Measurements from ENCODE around the gene VEGFA.

The VEGFA gene

DNA sequence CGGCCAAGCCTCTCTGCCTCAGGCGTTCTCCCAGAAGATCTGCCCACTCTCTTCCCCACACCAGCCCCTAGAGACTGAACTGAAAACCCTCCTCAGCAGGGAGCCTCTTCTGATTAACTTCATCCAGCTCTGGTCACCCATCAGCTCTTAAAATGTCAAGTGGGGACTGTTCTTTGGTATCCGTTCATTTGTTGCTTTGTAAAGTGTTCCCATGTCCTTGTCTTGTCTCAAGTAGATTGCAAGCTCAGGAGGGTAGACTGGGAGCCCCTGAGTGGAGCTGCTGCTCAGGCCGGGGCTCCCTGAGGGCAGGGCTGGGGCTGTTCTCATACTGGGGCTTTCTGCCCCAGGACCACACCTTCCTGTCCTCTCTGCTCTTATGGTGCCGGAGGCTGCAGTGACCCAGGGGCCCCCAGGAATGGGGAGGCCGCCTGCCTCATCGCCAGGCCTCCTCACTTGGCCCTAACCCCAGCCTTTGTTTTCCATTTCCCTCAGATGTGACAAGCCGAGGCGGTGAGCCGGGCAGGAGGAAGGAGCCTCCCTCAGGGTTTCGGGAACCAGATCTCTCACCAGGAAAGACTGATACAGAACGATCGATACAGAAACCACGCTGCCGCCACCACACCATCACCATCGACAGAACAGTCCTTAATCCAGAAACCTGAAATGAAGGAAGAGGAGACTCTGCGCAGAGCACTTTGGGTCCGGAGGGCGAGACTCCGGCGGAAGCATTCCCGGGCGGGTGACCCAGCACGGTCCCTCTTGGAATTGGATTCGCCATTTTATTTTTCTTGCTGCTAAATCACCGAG, 14.2 kb downstream of the VEGFA start:
- DNase-seq (ENCODE audit: low read depth in 2 of 2) = no peak

- DNase-seq (ENCODE audit: low read depth in 2 of 2) = no peak
These were observed 15.3 kb downstream of the VEGFA start for GRCh38 chr6:43785220-43785752.

DNA sequence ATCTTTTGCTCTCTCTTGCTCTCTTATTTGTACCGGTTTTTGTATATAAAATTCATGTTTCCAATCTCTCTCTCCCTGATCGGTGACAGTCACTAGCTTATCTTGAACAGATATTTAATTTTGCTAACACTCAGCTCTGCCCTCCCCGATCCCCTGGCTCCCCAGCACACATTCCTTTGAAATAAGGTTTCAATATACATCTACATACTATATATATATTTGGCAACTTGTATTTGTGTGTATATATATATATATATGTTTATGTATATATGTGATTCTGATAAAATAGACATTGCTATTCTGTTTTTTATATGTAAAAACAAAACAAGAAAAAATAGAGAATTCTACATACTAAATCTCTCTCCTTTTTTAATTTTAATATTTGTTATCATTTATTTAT, 15.9 kb downstream of the VEGFA start:
- no peak for DNase-seq (ENCODE audit: low read depth in 2 of 2)

- no peak for DNase-seq (ENCODE audit: low read depth in 2 of 2)
These were observed 16.8 kb downstream of the VEGFA start for GRCh38 chr6:43786664-43787329.

DNA sequence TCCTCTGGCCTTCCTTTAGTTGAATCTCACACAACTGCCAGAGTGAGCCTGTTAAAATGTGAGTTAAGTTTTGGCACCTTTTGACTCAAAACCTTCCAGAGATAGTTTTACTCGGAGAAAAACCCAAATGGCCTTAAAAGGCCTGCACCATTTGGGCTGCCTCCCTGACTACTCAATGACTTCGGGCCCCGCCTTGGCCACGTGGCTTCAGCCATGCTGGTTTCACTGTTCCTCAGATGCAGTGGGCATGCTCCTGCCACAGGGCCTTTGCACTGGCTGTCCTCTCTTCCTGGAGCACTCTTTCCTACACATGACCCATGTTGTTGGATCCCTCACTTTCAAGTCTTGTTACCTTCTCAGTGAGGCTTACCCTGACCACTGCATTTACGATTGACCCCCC, 18.3 kb downstream of the VEGFA start:
- DNase-seq (ENCODE audit: low read depth in 2 of 2) = no peak

GRCh38 chr6:43789447-43789846, 19.4 kb downstream of the VEGFA start:
- no peak for DNase-seq (ENCODE audit: low read depth in 2 of 2)

- no peak for DNase-seq (ENCODE audit: low read depth in 2 of 2)
These were observed 20.0 kb downstream of the VEGFA start for GRCh38 chr6:43790031-43790430.

GRCh38 chr6:43791745-43792422, 21.9 kb downstream of the VEGFA start:
- no peak for DNase-seq (ENCODE audit: low read depth in 2 of 2)

DNA sequence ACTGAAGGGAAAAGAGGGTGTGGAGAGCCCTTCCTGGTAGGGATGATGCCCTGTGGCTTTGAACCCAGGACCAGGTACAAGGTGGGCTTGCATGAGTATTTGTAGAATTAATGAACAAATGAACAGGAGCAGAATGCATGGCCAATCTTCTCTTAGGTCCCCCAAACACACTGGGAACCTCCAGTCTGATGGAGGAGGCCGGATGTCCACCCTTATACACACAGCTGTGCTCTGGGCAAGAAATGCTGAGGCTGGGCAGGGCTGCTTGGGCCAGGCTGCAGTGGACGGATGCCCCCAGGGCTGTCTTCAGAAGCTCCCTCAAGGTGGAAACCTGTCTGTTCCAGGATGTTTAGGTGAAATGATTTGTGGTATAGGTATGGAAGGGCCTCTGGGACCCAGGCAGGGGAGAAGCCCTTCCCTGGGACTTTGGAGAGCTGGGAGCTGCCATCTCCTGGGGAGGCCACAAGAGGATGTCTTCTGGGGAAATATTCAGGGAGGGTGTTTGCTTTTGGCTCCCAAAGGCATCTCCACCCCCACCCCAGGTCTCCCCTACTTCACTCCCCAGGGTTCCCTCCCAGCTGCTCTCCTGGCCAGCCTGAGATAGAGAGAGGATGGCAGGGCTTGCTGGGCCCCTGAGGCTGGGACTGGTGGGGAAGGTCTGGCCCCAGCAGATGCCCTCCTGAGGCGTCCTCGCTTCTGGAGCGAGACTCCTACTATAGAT, 23.3 kb downstream of the VEGFA start:
- no peak for DNase-seq (ENCODE audit: low read depth in 2 of 2)

DNA sequence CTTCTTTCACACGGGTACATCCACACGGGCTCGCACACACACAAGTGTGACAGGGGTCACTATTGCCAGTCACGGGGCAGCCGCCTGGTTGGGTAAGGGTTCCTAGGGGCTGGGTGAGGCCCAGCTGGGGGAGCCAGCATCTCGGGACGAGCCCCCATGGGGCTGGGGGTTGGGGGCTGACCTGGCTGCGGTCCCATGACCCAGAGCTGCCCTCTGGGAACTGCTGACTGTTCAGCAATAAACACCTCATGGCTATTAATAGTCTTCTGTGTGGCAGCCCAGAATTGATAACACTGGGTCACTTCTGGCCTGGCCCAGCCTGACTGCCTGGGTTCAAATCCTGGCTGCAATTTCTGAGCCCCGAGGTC, 23.8 kb downstream of the VEGFA start:
- no peak for DNase-seq (ENCODE audit: low read depth in 2 of 2)

DNA sequence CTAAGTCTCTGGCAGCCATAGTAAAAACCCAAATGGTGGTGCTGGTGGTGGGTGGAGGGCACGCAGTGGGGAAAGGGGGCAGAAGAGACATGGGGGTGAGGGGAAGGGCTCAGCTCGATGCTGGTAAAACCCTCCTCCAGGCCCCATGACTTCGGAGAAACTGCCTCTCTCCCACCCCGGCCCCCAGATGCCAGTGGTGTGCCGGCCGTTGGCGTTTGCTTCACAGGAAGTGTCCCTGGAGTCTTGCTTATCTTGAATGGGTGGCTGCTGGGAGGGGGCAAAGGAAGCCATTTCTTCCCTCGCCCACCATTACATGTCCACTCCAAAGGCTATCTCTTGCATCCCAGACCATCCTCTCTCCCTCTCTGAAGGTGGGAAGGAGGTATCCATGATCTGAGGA, 25.4 kb downstream of the VEGFA start:
- no peak for DNase-seq (ENCODE audit: low read depth in 2 of 2)

DNA sequence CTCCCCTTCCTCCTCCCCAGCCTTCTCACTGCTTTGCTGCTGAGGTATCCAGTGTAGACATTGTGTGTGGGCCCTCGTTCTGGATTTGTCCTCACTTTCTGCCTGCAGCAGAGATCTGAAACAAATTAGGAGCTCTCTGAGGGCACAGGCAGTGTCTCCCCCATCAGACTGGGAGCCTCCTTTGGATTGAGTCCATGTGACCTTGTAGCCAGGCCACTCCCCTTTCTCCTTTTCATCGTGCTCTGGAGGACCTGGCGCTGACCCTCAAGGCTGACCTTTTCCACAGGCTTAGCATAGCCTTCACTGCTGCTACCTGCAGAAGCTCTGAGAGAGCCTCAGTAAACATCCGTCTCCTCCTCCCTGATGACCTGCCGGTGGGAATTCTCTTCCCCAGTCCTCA, 26.2 kb downstream of the VEGFA start:
- DNase-seq (ENCODE audit: low read depth in 2 of 2) = no peak

- DNase-seq (ENCODE audit: low read depth in 2 of 2) = no peak
These were observed 27.2 kb downstream of the VEGFA start for GRCh38 chr6:43796903-43797890.

DNA sequence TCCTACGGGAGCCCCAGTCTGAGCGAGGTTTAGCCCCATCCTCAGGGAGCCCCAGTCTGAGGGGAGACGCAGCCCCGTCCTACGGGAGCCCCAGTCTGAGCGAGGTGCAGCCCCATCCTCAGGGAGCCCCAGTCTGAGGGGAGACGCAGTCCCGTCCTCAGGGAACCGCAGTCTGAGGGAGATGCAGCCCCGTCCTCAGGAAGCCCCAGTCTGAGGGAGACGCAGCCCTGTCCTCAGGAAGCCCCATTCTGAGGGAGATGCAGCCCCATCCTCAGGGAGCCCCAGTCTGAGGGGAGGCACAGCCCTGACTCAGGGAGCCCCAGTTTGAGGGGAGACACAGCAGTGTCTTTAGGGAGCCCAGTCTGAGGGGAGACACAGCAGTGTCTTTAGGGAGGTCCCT, 27.9 kb downstream of the VEGFA start:
- no peak for DNase-seq (ENCODE audit: low read depth in 2 of 2)

DNA sequence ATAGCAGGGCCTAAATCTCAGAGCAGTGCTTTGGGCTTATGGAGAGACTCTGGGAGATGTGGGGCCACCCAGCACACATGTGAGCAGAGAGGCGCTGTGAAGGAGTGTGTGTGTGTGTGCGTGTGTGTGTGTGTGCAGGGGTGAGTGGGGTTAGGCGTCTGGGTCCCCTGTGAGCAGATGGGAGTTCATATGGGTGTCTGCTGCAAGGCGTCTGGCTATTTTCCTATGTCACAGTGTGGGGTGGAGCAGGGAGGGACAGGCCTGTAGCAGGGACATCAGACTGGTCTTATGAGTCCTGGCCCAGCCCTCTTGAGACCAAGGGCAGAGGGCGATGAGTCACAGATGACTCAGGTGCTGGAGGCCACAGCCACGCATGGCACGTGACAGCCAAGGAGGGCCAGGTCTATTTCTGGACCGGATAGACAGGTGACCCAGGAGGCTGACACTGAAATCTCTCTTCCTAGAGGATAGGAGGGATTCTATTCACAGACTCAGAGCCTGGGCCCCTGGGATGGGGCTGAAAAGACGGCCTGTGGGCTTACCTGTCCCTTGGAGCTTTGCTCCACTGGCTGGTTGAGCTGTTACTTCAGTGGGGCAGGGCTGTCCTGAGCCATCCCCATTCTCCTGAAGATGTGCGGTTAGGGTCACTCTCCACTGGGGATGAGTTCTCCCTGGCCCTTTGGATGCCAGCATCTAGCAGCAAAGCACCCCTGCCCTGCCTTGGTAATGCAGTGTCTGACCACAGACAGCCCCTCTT, 28.9 kb downstream of the VEGFA start:
- no peak for DNase-seq (ENCODE audit: low read depth in 2 of 2)

DNA sequence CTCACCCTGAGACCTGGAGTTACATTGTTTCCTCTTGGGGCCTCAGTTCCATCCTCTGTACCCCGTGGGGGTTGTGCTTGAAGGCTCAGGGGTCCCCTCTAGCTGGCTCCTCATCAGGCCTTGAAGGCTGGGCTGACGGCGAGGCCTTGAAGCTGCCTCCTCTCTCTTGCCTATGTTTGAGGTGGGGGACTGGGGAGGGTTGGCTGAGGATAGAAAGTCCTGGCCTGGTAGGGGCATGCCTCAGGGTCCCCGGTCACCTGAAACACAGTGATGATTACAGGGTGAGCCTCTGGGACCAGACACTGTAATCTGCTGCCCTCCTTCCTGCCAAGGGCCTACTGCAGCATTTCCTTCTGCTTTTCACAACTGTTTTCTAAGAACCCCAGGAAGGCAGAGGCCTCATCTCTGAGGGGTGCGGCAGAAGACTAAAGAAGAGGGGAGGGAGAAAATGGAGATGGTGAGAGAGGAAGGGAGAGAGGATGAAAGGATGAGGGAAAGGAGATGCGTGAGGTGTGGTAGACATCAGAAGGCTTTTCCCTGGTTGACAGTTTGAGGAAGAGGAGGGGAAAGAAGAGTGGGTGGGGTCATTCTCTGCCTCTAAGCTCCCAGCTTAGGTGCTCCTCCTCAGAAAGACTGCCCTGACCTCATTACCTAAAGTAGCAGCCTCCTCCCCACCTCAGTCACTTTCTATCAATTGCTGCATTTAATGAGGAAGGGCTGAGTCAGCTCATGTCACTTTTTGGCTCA, 29.7 kb downstream of the VEGFA start:
- DNase-seq (ENCODE audit: low read depth in 2 of 2) = no peak

GRCh38 chr6:43800298-43800623, 30.2 kb downstream of the VEGFA start:
- no peak for DNase-seq (ENCODE audit: low read depth in 2 of 2)

- DNase-seq (ENCODE audit: low read depth in 2 of 2) = no peak
These were observed 30.9 kb downstream of the VEGFA start for GRCh38 chr6:43800746-43801494.
